HEK293 (cell line): Measurements from ENCODE around the gene IZUMO4.
"Not testable (repeated sequence)": the region's sequence is repeated elsewhere in the genome, so short reads cannot be mapped to it uniquely, and the experiment has no call there.

Experiments used
- CTCF ChIA-PET: fragments of 350-600 bp; formaldehyde crosslinking; extraction: SDS; loops from one replicate; lab custom pipeline; 2021; ENCODE audit warnings: antibody characterized with exemption; lab: Yijun Ruan, JAX
- POLR2A ChIA-PET: fragments of 300-600 bp; formaldehyde crosslinking; extraction: SDS; loops from one replicate; lab custom pipeline; 2020; ENCODE audit warnings: antibody characterized with exemption, inconsistent platforms; lab: Yijun Ruan, JAX
- H3K27ac ChIP-seq: fragments of 200-500 bp; sonication (Bioruptor generic); 2 replicates; pipeline ENCODE4 v1.5.1; 2014; ENCODE audit warnings: low read depth, low read length, control low read depth, inconsistent platforms; ENCODE audit errors: extremely low read depth
- H3K36me3 ChIP-seq, 2 experiments: fragments of 200-500 bp in 1 of 2; sonication (Bioruptor generic) in 1 of 2; 1 replicate in 1 of 2; 2 replicates in 1 of 2; pipeline ENCODE4 v1.5.1; 2014 to 2017; ENCODE audit warnings: inconsistent platforms in 2 of 2, low read length in 2 of 2; ENCODE audit not compliant: control insufficient read depth in 2 of 2, insufficient read depth in 1 of 2
- H3K4me1 ChIP-seq: fragments of 200-500 bp; sonication (Bioruptor generic); 2 replicates; pipeline ENCODE4 v1.5.1; 2014; ENCODE audit warnings: mild to moderate bottlenecking, low read length, inconsistent platforms; ENCODE audit not compliant: control insufficient read depth, insufficient read depth
- H3K4me3 ChIP-seq: 2 replicates; pipeline ENCODE4 v1.5.1; 2011; ENCODE audit warnings: low read depth, mild to moderate bottlenecking, control low read depth, low read length, moderate library complexity
- H3K9me3 ChIP-seq: fragments of 200-500 bp; sonication (Bioruptor generic); 2 replicates; pipeline ENCODE4 v1.5.1; 2014; ENCODE audit warnings: low read depth, low read length, inconsistent platforms; ENCODE audit not compliant: control insufficient read depth, insufficient read depth
- GLIS1 ChIP-seq: fragments of 450-650 bp; formaldehyde crosslinking; IDR thresholded peaks from 2 replicates; pipeline ENCODE4 v1.5.1; 2016; ENCODE audit warnings: missing biosample characterization, missing genetic modification characterization
- SP7 ChIP-seq: fragments of 450-650 bp; formaldehyde crosslinking; IDR thresholded peaks from 2 replicates; pipeline ENCODE4 v1.5.1; 2016; ENCODE audit warnings: missing biosample characterization, missing genetic modification characterization
- ZIC2 ChIP-seq: fragments of 450-650 bp; formaldehyde crosslinking; IDR thresholded peaks from 2 replicates; pipeline ENCODE4 v1.5.1; 2016; ENCODE audit warnings: missing biosample characterization, missing genetic modification characterization
- ZNF121 ChIP-seq: fragments of 450-650 bp; formaldehyde crosslinking; IDR thresholded peaks from 2 replicates; pipeline ENCODE4 v1.5.1; 2016; ENCODE audit warnings: missing biosample characterization, missing genetic modification characterization
- ZNF426 ChIP-seq: fragments of 450-650 bp; formaldehyde crosslinking; IDR thresholded peaks from 2 replicates; pipeline ENCODE4 v1.5.1; 2017; ENCODE audit warnings: missing biosample characterization, missing genetic modification characterization, mild to moderate bottlenecking, inconsistent platforms, moderate library complexity
- ZNF629 ChIP-seq: fragments of 450-650 bp; formaldehyde crosslinking; IDR thresholded peaks from 2 replicates; pipeline ENCODE4 v1.5.1; 2017; ENCODE audit warnings: missing biosample characterization, missing genetic modification characterization
- TF ChIP-seq, protein P1 (sequence below): fragments of 450-650 bp; formaldehyde crosslinking; IDR thresholded peaks from 2 replicates; pipeline ENCODE4 v1.5.1; 2016; ENCODE audit warnings: missing biosample characterization, missing genetic modification characterization
- TF ChIP-seq, protein P2 (sequence below): fragments of 450-650 bp; formaldehyde crosslinking; IDR thresholded peaks from 2 replicates; pipeline ENCODE4 v1.5.1; 2016; ENCODE audit warnings: missing biosample characterization, missing genetic modification characterization, low read depth
- TF ChIP-seq, protein P3 (sequence below): fragments of 450-650 bp; formaldehyde crosslinking; IDR thresholded peaks from 2 replicates; pipeline ENCODE4 v1.5.1; 2016; ENCODE audit warnings: missing biosample characterization, missing genetic modification characterization, borderline replicate concordance

IZUMO4 gene

GRCh38 chr19:2126879-2127518, 30.3 kb downstream of the IZUMO4 start:
- ChIA-PET POLR2A (no interaction called here), CTCF (no interaction called here)
- TF ChIP-seq, protein P1, sequence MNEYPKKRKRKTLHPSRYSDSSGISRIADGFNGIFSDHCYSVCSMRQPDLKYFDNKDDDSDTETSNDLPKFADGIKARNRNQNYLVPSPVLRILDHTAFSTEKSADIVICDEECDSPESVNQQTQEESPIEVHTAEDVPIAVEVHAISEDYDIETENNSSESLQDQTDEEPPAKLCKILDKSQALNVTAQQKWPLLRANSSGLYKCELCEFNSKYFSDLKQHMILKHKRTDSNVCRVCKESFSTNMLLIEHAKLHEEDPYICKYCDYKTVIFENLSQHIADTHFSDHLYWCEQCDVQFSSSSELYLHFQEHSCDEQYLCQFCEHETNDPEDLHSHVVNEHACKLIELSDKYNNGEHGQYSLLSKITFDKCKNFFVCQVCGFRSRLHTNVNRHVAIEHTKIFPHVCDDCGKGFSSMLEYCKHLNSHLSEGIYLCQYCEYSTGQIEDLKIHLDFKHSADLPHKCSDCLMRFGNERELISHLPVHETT (tag by site-specific recombination) = no peak
- peak; percentile 68 for TF ChIP-seq ZIC2 (tag by site-specific recombination)
- H3K27ac ChIP-seq = no peak overlapping the region
- H3K9me3 ChIP-seq = no peaks in the 10 kb centered on the region
- H3K36me3 ChIP-seq = peaks cover 11 to 91% of the 10 kb centered on the region in 2 experiments; a peak in 2 of 3 replicates
- H3K4me3 ChIP-seq = no peak overlapping the region
- no peaks in the 10 kb centered on the region for H3K4me1 ChIP-seq

DNA sequence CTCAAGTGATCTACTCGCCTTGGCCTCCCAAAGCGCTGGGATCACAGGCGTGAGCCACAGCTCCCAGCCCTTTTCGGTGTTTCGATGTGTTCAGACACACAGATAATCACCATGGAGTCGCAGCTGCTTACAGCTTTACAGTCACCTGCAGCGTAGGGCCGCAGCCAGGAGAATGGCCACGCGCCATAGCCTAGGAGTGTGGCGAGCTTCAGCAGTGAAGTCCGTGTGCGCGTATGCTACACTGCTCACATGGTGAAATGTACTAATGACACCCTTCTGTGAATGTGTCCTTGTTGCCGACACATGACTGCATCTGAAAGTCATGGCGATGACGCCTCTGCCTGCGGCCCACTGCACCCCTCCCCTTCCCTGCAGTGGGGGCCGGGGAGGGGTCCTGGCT, 31.0 kb downstream of the IZUMO4 start:
- H3K27ac ChIP-seq = no peak overlapping the region
- TF ChIP-seq, protein P2, sequence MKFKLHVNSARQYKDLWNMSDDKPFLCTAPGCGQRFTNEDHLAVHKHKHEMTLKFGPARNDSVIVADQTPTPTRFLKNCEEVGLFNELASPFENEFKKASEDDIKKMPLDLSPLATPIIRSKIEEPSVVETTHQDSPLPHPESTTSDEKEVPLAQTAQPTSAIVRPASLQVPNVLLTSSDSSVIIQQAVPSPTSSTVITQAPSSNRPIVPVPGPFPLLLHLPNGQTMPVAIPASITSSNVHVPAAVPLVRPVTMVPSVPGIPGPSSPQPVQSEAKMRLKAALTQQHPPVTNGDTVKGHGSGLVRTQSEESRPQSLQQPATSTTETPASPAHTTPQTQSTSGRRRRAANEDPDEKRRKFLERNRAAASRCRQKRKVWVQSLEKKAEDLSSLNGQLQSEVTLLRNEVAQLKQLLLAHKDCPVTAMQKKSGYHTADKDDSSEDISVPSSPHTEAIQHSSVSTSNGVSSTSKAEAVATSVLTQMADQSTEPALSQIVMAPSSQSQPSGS (tag by site-specific recombination) = no peak
- TF ChIP-seq SP7 (tag by site-specific recombination) = 0 out of 2 replicates have a peak, but pooled peaks have one; percentile 21
- H3K4me1 ChIP-seq = no peaks in the 10 kb centered on the region
- POLR2A ChIA-PET = no interaction called here
- H3K36me3 ChIP-seq = peaks cover 11 to 91% of the 10 kb centered on the region in 2 experiments; a peak in 2 of 3 replicates
- no peaks in the 10 kb centered on the region for H3K9me3 ChIP-seq
- CTCF ChIA-PET = no interaction called here
- H3K4me3 ChIP-seq = no peak overlapping the region

GRCh38 chr19:2128252-2128651, 31.5 kb downstream of the IZUMO4 start:
- CTCF ChIA-PET, POLR2A ChIA-PET, H3K27ac ChIP-seq, H3K4me3 ChIP-seq, H3K9me3 ChIP-seq, H3K4me1 ChIP-seq: not testable (repeated sequence)
- peaks cover 12 to 91% of the 10 kb centered on the region in 2 experiments; a peak in 2 of 3 replicates for H3K36me3 ChIP-seq

- CTCF ChIA-PET = no interaction called here
- POLR2A ChIA-PET = interaction anchor here (0.9 kb wide), 1 partner anchor 16 kb away, joined by 3 read pairs; no protein-coding TSS in a partner anchor
- Histone ChIP-seq H3K27ac (peak overlapping the region; percentile 3; the same call in 1 of the 2 replicates), H3K36me3 (peaks cover 17 to 85% of the 10 kb centered on the region in 2 experiments; a peak in 2 of 3 replicates), H3K4me1 (no peaks in the 10 kb centered on the region), H3K4me3 (no peak overlapping the region), H3K9me3 (no peaks in the 10 kb centered on the region)
- peak; percentile 69 for TF ChIP-seq GLIS1 (tag by site-specific recombination)
- no peak for TF ChIP-seq ZNF426 (tag by site-specific recombination)
- no peak for TF ChIP-seq ZNF629
Measured at GRCh38 chr19:2129022-2129421, 32.3 kb downstream of the IZUMO4 start.

DNA sequence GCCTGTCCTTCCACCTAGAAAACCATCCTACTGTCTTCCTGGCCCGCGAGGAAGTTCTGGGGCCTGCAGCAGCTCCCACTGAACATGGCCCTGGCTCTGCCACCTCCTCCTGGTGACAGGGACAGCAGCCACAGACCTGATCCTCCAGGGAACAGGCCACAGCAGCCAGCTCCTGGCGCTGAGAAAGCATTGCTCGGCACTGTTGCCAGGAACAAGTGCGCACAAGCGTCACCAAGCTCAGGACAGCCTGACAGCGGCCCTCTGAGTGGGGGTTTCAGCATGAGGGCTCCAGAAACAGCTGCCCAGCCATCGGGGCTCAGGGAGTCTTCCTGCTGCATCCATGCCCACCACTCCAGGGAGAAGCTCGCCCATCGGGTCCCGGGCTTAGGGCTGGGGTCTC, 32.8 kb downstream of the IZUMO4 start:
- ChIA-PET POLR2A (interaction anchor here (0.9 kb wide), 1 partner anchor 15 kb away, joined by 3 read pairs; no protein-coding TSS in a partner anchor), CTCF (no interaction called here)
- TF ChIP-seq, protein P3, sequence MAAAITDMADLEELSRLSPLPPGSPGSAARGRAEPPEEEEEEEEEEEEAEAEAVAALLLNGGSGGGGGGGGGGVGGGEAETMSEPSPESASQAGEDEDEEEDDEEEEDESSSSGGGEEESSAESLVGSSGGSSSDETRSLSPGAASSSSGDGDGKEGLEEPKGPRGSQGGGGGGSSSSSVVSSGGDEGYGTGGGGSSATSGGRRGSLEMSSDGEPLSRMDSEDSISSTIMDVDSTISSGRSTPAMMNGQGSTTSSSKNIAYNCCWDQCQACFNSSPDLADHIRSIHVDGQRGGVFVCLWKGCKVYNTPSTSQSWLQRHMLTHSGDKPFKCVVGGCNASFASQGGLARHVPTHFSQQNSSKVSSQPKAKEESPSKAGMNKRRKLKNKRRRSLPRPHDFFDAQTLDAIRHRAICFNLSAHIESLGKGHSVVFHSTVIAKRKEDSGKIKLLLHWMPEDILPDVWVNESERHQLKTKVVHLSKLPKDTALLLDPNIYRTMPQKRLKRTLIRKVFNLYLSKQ = no peak
- no peak for TF ChIP-seq ZNF121
- Histone ChIP-seq H3K4me1 (no peaks in the 10 kb centered on the region), H3K9me3 (no peaks in the 10 kb centered on the region), H3K36me3 (peaks cover 18 to 83% of the 10 kb centered on the region in 2 experiments; a peak in 2 of 3 replicates), H3K27ac (peak overlapping the region; percentile 3; the same call in 1 of the 2 replicates), H3K4me3 (no peak overlapping the region)
